IMR-90 (cell line): ENCODE measurements around the gene C17orf107. TPM values are rescaled to one million over a fixed set of nuclear protein-coding genes. Genes with fewer than 3 reads are reported as not detected.

ENCODE experiments used
- BHLHE40 ChIP-seq: fragments of 150-350 bp; IDR thresholded peaks from 2 replicates; pipeline ENCODE4 v1.6.1; 2016; ENCODE audit warnings: mild to moderate bottlenecking, low read depth, low read length
- RAD21 ChIP-seq: IDR thresholded peaks from 2 replicates; pipeline ENCODE4 v1.6.1; 2012; ENCODE audit warnings: low read length, improper control_type of control experiment
- SMC3 ChIP-seq: fragments of 150-350 bp; IDR thresholded peaks from 2 replicates; pipeline ENCODE4 v1.6.1; 2016; ENCODE audit warnings: low read depth, mild to moderate bottlenecking, antibody characterized with exemption, low read length, moderate library complexity
- polyA plus RNA-seq, 3 experiments: library from polyadenylated mRNA; depleted of rRNA; stranded (reverse); fragments of >200 nt; gene quantifications; 2 replicates each; pipeline ENCODE4 v1.2.3, GENCODE V29; 2012; ENCODE audit warnings: low replicate concordance in 1 of 3
- total RNA-seq: library from RNA; depleted of rRNA; stranded (reverse); fragments of >200 nt; gene quantifications from 2 replicates; pipeline ENCODE4 v1.2.3, GENCODE V29; 2012

Gene C17orf107
- total and polyA plus RNA-seq, 2 of the 4 experiments (the other 2 are of a cell fraction): 0.54 to 0.82 TPM

DNA sequence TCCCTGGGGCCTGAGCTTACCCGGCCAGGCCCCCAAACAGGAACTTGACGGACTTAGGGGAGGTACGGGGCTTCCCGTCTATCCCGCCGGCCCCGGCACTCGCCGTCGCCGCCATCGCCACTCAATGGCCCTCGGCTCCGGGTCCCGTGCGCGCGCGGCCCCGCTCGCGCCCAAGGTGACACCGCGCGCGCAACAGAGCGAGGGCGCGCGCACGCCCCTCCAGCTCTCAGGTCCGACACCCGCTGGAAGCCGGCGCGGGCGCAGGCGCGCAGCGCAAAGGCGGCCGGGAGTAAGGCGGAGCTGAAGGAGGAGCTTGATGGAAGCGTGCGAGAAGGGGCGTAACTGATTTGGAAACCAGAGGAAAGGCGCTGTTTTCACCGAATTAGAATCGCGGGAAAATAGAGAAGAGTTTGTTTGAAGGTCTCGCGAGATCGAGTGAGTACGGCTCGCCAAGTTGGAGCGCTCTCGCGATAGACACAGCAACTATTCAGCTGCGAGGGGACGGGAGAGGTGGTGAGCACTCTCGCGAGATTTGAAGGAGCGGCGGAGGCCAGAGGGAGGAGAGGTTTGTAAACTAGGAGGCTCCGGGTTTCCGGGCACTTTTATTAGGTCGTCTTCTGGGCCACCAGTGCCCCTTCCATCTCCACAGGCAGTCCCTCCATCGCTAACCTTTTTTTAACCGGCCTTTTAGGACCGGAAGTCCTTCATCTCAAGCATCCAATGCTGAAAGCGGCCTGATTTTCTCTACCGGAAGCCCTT, 40.6 kb downstream of the C17orf107 start, which contains the start of the genes RNF167 and SLC25A11 (continued):
- TF ChIP-seq SMC3 (no peak), BHLHE40 (peak; percentile 95), RAD21 (no peak)
